ENCODE data around the gene GPR142. TPM values are rescaled to one million over a fixed set of nuclear protein-coding genes. Genes with fewer than 3 reads are reported as not detected.

The GPR142 gene
- total RNA-seq, 1 donor from 2014 or later = not detected

- peaks cover 60% of the 10 kb centered on the region for H3K27me3 Mint-ChIP-seq (ENCODE audit: low read depth)
- H3K4me3 Mint-ChIP-seq = no peak overlapping the region
- no peaks in the 10 kb centered on the region for H3K9me3 Mint-ChIP-seq
- TF ChIP-seq CTCF (IDR thresholded peaks at IDR 0.05; ENCODE audit: unreplicated experiment) = no peak
- H3K27ac Mint-ChIP-seq = no peak overlapping the region
- H3K36me3 Mint-ChIP-seq = no peaks in the 10 kb centered on the region
- no peaks in the 10 kb centered on the region for H3K4me1 Mint-ChIP-seq
- DNase-seq (ENCODE audit: low spot score in 2 of 2, unreplicated experiment in 2 of 2) = no peak
These were observed 2.6 kb downstream of the GPR142 start for GRCh38 chr17:74369665-74370490.

DNA sequence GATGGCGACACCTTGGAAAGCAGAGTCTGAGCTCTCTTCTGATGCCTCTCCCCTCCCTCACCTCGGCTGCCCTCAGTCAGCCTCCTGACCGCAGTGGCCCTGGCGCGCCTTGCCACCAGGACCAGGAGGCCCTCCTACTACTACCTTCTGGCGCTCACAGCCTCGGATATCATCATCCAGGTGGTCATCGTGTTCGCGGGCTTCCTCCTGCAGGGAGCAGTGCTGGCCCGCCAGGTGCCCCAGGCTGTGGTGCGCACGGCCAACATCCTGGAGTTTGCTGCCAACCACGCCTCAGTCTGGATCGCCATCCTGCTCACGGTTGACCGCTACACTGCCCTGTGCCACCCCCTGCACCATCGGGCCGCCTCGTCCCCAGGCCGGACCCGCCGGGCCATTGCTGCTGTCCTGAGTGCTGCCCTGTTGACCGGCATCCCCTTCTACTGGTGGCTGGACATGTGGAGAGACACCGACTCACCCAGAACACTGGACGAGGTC lies 4.4 kb downstream of the GPR142 start:
- H3K27me3 Mint-ChIP-seq (ENCODE audit: low read depth) = peaks cover 66% of the 10 kb centered on the region
- no peak for TF ChIP-seq CTCF (IDR thresholded peaks at IDR 0.05; ENCODE audit: unreplicated experiment)
- no peaks in the 10 kb centered on the region for H3K9me3 Mint-ChIP-seq
- no peaks in the 10 kb centered on the region for H3K36me3 Mint-ChIP-seq
- no peak overlapping the region for H3K4me3 Mint-ChIP-seq
- H3K4me1 Mint-ChIP-seq = no peaks in the 10 kb centered on the region
- no peak overlapping the region for H3K27ac Mint-ChIP-seq
- DNase-seq (ENCODE audit: low spot score in 2 of 2, unreplicated experiment in 2 of 2) = no peak

- Mint-ChIP-seq H3K4me3 (no peak overlapping the region), H3K27ac (no peak overlapping the region), H3K4me1 (no peaks in the 10 kb centered on the region), H3K36me3 (no peaks in the 10 kb centered on the region), H3K9me3 (no peaks in the 10 kb centered on the region), H3K27me3 (ENCODE audit: low read depth) (peaks cover 66% of the 10 kb centered on the region)
- DNase-seq (ENCODE audit: low spot score in 2 of 2, unreplicated experiment in 2 of 2) = no peak
- no peak for TF ChIP-seq CTCF (IDR thresholded peaks at IDR 0.05; ENCODE audit: unreplicated experiment)
These were observed 5.1 kb downstream of the GPR142 start for GRCh38 chr17:74372426-74372825.

DNA sequence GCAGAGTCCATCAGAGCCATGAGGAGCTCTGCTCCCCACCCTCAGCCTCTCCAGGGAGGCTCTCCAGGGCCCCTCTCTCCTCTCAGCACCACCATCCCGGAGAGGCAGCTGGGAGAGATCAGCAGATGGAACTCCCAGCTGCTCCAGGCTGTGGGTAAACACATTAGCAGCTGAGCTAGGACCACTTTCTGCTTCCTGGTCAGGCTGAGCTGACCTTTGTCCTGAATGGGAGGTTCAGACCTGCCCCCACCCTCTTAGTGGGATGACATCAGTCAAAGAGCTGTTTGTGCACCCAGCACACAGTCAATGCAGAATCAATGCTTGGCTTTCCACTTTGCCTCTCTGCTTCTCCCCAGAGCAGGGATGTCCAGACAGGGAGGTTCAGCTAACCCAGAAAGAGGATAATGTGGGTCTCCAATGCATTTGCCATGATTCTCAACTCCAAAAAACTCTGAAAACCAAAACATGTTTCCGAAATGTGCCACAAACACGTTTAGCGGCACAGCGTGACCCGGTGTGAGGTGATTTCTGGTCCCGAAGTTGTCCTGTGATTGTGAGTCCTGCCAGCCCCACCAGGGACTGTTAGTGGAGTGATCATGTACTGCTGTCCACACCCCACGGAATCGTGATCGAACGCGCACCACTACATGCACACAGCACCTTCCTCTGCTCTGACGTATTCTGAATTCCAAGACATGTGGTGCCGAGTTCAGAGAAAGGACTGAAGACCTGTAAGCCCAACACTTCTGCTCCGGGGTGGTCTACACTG lies 6.7 kb downstream of the GPR142 start:
- Mint-ChIP-seq H3K36me3 (no peaks in the 10 kb centered on the region), H3K4me1 (no peaks in the 10 kb centered on the region), H3K27ac (no peak overlapping the region)

GRCh38 chr17:74374858-74375257 lies 7.6 kb downstream of the GPR142 start:
- TF ChIP-seq CTCF (IDR thresholded peaks at IDR 0.05; ENCODE audit: unreplicated experiment) = no peak
- H3K9me3 Mint-ChIP-seq = no peaks in the 10 kb centered on the region

More for the DNA sequence above, 6.7 kb downstream of the GPR142 start:
- peaks cover 69% of the 10 kb centered on the region for H3K27me3 Mint-ChIP-seq (ENCODE audit: low read depth)
- no peak overlapping the region for H3K4me3 Mint-ChIP-seq
- DNase-seq (ENCODE audit: low spot score in 2 of 2, unreplicated experiment in 2 of 2) = no peak
- H3K9me3 Mint-ChIP-seq = no peaks in the 10 kb centered on the region
- no peak for TF ChIP-seq CTCF (IDR thresholded peaks at IDR 0.05; ENCODE audit: unreplicated experiment)

More at GRCh38 chr17:74374858-74375257, 7.6 kb downstream of the GPR142 start:
- peaks cover 64% of the 10 kb centered on the region for H3K27me3 Mint-ChIP-seq (ENCODE audit: low read depth)
- no peaks in the 10 kb centered on the region for H3K36me3 Mint-ChIP-seq
- H3K4me3 Mint-ChIP-seq = no peak overlapping the region
- H3K27ac Mint-ChIP-seq = no peak overlapping the region
- no peak for DNase-seq (ENCODE audit: low spot score in 2 of 2, unreplicated experiment in 2 of 2)
- H3K4me1 Mint-ChIP-seq = no peaks in the 10 kb centered on the region

Measured in mesothelial cell of epicardium (in vitro differentiated cells).